Hypothalamus (tissue), 51 donors: ENCODE results near the gene TPSG1.

Source experiments
- DNase-seq, 51 donors: peaks; one replicate each; lab custom pipeline; 2025; lab: John Stamatoyannopoulos, UW

Gene TPSG1

DNA sequence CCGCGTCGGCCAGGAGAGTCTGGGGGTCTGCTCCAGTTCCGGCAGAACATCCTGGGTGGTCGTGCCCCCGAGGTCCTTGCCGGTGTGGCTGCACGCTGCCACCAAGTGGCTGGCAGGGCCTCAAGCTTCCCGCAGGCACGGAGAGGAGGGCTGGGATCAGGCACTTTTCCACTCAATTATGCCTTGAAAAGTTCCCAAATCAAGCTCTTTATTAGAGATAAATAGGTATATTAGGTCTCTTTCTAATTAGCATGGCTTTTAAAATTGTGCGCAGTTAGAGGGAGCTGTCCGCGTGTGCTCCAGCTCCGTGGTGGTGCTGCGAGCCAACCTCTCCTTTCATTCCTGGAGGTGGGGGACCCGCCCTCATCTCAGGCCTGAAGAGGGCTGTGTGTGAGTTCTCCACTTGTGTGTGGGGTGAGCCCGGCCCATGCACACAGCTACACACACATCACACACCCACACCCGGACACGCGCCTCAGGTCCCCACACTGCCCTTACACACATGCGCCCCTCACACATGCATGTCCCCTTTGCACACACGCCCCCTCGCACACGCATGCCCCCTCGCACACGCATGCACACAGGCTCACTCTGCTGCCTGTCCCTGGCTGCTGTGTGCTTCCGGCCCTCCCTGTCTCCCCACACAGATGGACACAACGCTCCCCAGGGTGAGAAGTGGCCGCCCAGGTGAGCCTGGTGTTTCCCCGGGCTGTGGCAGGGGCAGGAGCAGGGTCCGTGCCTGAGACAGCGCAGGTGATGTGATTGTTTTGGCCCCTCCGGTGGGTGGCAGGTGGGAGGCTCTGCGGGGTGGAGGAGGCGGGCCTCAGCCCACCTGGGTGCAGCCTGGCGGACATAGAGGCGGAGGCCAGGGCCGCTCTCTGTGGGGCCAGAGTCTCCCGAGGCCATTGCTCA lies 43.4 kb downstream of the TPSG1 start:
- no peak for DNase-seq

DNA sequence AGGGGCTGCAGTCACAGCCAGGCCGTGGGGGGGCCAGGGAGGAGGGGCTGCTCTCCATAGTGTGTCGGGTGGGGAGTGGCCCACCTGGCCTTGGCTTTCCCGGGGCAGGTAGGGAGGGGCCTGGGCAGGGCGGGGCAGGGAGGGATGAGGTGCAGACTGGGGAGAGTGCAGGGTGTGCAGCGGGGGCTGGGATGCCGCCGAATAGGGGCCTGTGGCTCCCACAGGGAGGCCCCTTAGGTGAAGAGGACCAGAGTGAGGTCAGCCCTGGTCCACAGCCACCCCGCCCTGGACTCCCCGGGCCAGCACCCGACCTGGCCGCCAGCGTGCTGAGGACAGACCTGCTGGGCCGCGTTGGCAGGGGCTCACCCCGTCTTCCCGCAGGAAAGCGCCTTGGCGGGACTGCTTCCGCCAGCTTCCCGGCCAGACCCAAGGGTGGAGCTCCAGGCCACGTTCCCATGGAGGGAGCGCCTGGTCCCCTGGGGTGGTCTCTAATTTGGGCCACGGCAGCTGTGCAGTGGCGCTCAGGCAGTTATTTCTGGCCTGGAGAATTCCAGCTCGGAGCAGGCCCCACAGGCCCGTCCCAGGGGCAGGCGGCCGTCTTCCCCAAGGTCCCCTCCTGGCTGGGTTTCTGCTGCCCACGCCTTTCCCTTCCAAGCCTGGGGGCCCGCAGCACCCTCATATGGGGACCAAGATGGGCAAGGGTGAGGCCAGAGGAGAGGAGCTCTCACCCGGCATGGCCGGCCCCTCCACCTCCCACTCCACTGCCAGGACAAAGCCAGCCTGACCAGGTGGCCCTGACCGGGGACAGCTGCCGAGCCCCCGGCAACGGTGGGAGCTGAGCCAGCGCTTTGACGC lies 44.3 kb downstream of the TPSG1 start:
- DNase-seq = no peak

DNA sequence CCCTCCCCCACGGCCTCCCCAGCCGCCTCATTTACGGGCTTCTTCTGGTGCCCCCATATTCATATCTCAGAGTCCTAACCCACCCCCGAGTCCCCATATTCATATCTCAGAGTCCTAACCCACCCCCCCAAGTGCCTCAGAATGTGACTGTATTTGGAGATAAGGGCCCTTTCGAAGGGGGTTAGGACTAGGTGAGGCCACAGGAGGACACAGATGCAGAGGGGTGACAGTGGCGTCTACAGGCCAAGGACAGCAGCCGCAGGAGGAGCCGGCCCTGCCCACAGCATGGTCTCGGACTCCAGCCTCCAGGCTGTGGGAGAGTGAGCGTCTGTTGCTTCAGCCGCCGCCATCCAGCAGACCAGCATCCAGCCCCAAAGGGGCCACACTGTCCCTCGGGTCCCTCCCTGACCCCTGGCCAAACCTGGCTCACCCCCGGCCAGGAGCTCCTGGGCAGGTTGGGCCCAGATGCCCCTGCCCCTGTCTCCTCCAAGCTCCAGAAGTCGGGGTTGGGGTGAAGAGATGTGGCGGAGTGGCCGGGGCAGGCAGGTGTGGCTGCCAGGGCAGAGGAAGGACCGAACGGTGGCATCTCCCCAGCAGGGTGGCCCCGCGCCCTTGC lies 46.7 kb downstream of the TPSG1 start:
- DNase-seq = no peak

DNA sequence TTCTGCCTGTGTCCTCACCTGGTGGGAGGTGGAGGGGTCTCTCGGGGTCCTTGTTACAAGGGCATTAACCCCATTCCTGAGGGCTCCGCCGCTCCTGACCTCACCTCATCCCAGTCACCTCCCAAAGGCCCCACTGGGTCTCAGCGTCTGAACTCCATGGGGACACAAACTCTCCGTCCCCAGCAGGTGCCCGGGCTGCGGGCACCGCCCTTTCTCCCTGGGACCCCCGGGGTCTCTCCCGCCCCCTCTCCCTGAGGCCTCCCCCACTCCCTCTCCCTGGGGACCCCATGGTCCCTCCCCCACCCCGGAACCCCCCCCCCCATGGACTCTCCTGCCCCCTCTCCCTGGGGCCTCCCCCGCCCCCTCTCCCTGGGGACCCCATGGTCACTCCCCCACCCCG lies 47.3 kb downstream of the TPSG1 start:
- DNase-seq = no peak

DNA sequence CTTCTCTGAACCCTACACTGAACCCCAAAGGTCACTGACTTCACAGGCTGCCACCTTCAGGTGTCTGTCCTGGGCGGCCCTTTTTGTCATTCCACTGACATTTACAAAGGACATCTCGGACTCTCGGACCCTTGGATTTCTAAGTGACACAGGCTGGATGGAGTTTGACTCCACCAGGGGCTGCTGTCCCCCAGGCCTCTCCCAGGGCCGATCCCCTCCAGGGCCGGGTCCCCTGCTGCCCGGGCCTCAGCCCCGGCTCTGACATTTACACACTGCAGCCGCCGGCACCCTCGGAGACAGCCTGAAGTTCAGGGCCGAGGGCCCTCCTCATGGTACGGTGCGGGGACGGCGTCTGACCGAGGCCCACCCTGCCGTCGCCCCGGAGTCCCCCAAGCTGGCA lies 48.0 kb downstream of the TPSG1 start:
- no peak for DNase-seq

DNA sequence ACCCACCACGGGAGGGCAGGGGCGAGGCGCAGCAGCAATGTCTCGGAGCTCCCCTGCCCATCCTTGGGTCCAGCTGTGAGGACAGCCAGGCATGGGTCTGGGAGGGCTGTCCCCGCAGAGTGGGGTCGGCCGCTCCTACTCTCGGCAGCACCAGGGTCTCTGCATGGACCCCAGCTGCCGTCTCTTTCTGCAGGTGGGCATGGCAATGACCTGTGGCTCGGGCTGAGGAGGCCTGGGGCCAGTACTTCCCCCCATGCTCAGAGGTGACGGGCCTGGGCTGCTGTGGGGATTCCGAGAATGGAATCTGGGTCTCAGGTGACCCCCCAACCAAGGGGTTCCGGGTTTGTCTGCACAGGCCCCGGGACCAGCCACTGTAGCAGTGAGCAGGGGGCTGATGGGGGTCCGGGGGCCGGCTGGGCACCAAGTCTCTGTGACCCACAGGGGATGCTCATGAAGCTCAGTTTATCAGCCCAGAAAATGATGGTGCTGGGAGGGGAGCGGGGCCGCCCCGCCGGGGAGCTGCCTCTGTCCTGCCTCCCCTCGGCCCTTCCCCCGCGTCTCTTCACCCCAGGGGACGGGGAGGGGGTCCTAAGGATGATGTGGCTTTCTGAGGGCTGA lies 48.7 kb downstream of the TPSG1 start:
- DNase-seq = no peak

DNA sequence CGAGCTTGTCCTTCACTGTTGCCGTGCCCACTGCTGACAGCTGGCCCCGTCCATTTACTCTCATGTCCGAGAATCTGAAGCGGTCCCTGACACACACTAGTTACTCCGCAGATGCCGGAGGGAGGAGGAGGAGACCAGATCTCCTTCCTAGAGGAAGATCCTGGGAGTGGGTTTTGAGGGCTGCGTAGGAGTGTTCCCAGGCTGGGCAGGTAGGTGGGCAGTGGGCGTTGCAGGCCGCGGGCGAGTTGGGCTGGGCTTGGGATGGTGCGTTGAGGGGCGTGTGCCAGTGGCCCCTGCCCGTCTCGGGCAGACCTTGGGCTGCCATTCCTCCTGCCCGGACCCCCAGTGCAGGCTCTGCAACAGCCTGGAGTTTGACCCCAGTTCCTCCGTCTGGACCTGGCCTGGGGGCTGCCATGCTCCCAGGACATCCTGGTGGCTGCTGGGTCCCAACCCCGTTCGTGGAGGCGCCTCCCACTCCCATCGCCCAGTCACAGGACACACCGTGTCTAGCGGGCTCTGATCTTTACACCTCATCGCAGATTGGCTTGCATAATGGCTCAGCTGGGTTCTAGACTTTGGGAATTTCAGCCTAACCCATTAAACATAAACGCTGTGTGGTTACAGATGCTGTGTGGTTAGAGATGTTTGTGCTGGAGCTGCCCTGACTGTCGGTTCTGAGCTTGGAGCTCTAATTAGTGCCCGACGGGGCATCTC lies 49.3 kb downstream of the TPSG1 start:
- DNase-seq = no peak

DNA sequence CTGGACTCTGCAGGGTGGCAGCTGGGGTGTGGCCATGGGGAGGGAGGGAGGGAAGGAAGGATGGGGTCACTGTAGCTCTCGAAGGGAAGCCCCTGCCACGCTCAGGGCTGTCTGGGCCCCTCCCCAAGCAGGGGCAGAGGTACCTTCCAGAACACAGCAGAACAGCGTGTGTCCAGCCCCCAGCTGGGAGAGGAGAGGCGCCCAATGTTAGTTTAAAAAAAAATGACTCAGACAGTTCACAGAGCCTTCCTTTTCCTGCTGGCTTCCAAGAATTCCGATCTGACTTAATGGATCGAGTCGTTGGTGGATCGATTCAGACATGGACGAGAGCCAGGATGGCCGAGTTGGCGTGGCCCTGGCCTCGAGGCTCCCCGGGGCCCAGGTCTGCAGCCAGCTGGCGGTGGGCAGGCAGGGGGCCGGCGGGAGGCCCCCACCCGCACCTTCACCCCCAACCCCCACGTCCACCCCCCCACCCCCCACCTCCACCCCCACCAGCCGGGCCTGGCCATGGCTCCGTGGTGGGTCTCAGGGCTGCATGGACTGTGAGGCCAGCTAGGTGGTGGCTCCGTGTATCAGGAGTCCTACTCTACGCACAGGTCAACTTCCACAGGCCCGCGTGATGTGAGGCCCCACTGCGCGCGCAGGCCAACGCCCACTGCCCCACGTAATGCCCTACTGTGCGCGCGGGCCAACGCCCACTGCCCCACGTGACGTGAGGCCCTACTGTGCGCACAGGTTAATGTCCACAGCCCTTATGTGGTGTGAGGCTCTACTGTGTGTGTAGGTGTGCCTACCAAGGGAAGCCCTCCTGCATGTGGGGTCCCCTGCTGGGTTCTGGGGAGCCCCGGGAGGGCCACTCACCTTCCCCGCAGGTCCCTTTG lies 50.4 kb downstream of the TPSG1 start:
- DNase-seq = no peak

DNA sequence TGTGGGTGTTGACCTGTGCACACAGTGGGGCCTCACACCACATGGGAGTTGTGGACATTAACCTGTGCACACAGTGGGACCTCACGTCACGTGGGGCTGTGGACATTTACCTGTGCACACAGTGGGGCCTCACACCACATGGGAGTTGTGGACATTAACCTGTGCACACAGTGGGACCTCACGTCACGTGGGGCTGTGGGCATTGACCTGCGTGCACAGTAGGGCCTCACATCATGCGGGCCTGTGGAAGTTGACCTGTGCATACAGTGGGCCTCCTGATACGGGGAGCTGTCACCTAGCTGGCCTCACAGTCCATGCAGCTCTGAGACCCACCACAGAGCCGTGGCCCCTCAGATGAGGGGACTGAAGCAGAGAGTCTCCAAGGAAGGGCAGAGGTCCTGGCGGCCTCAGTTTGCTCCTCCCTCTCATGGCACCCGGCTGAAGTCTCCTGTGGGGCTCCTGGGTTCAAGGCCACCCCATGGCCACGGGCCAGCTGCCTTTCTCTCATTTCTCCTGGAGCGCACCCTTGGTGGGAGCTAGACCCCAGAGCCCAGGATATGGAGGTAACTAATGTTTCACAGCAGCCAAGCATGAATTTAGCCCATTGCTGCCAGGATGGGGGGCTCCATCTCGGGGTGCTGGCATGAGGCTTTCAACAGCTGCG lies 51.1 kb downstream of the TPSG1 start:
- no peak for DNase-seq

DNA sequence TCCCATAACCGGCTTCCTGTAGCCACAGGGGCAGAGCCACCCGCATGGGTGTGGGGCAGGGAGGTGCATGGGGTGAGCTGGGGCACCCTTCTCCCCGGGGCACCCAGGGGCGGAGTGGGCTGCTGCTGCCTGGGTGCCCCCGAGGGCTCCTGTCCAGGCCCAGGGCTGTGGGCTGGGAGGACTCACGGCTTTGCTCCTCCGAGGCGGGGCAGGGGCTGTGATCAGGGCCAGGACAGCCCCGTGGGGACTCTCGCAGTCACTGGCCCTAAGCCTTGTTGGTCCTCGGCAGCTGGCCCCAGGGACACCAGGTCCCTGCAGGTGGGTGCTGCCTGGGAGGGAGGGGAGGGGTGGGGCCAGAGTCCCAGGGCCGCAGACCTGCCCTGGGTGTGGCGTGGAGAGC lies 52.4 kb downstream of the TPSG1 start:
- no peak for DNase-seq

DNA sequence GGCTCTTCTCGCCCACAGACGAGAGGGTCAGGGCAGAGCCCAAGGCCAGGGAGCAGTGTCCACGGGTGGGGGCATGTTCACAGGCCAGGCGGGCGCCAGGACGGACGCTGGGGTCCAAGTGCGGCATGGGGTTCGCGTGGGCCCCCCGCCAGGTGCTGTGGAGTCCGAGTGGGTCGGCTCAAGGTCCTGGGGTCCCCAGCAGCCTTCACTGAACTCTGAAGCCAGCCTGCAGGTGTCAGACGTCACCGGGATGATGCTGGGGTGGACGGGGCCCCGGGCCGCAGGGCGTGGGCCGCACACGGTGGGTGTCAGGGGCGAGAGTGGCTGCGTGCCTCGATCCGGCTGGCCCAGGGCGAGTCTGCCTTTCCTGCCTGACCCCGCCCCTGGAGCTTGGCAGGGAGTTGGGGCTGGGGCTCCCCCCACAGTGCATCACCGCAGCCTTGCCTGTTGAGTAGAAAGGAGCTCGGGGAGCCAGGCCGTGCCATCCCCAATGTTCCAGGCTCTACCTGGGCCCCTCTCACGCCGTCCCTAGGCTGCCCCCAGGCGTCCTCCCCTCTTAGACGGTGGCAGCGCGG lies 53.1 kb downstream of the TPSG1 start:
- DNase-seq = no peak
